A673 (cell line): ENCODE measurements around the gene RNF213. TPM values are rescaled to one million over a fixed set of nuclear protein-coding genes. Genes with fewer than 3 reads are reported as not detected.

ENCODE experiments used
- BruUV-seq: library from RNA; stranded (reverse); fragments of 400-500 nt; replicated peaks from 2 replicates; lab custom pipeline; 2021; lab: Mats Ljungman, UMichigan
- CTCF ChIA-PET: fragments of 300-600 bp; sonication (Branson Sonifier 250); formaldehyde crosslinking; loops from one replicate; lab custom pipeline; 2022; ENCODE audit warnings: antibody characterized with exemption; lab: Charles Lee
- POLR2A ChIA-PET: fragments of 300-600 bp; sonication (Branson Sonifier 250); formaldehyde crosslinking; loops from one replicate; lab custom pipeline; 2022; ENCODE audit warnings: antibody characterized with exemption; ENCODE audit not compliant: low non-redundant PET; lab: Charles Lee
- DNase-seq: peaks from one replicate; pipeline ENCODE4 v3.0.0-alpha.2; 2015; ENCODE audit warnings: low spot score
- H3K27ac ChIP-seq: fragments of 200-600 bp; sonication (generic); 2 replicates; pipeline ENCODE4 v1.5.1; 2016; ENCODE audit warnings: mixed run types, low read depth, mild to moderate bottlenecking, mixed read lengths, antibody characterized with exemption, low read length; ENCODE audit not compliant: poor library complexity, severe bottlenecking
- H3K27me3 ChIP-seq: fragments of 200-600 bp; sonication (generic); replicated peaks from 2 replicates; pipeline ENCODE4 v1.6.1; 2017; ENCODE audit warnings: mixed run types, low read depth, mild to moderate bottlenecking, mixed read lengths, antibody characterized with exemption, low read length; ENCODE audit not compliant: insufficient read depth, poor library complexity
- H3K36me3 ChIP-seq: fragments of 200-600 bp; sonication (generic); 2 replicates; pipeline ENCODE4 v1.6.1; 2016; ENCODE audit warnings: mixed run types, mild to moderate bottlenecking, mixed read lengths, antibody characterized with exemption, low read length; ENCODE audit not compliant: insufficient read depth, poor library complexity, severe bottlenecking
- H3K4me1 ChIP-seq: fragments of 200-600 bp; sonication (generic); 2 replicates; pipeline ENCODE4 v1.6.1; 2017; ENCODE audit warnings: mixed run types, mild to moderate bottlenecking, mixed read lengths, antibody characterized with exemption, low read length; ENCODE audit not compliant: insufficient read depth, poor library complexity, severe bottlenecking
- H3K4me3 ChIP-seq: fragments of 200-600 bp; sonication (generic); 2 replicates; pipeline ENCODE4 v1.5.1; 2016; ENCODE audit warnings: low read depth, mixed run types, mild to moderate bottlenecking, mixed read lengths, low read length; ENCODE audit not compliant: poor library complexity, severe bottlenecking
- H3K9me3 ChIP-seq: fragments of 200-600 bp; sonication (generic); 2 replicates; pipeline ENCODE4 v1.6.1; 2016; ENCODE audit warnings: mixed run types, low read depth, mild to moderate bottlenecking, mixed read lengths, antibody characterized with exemption, low read length; ENCODE audit not compliant: poor library complexity, severe bottlenecking
- EZH2 ChIP-seq: fragments of 200-600 bp; sonication (generic); IDR thresholded peaks from 2 replicates; pipeline ENCODE4 v1.6.1; 2017; ENCODE audit warnings: borderline replicate concordance, low read depth, mild to moderate bottlenecking, mixed read lengths, antibody characterized with exemption, low read length; ENCODE audit not compliant: poor library complexity, severe bottlenecking
- intact Hi-C: fragments of 100-400 bp; cut with micrococcal nuclease; formaldehyde crosslinking; loops from one replicate; pipeline ENCODE4 v1.10.0; 2022; ENCODE audit not compliant: unreplicated experiment
- total RNA-seq: library from RNA; stranded (reverse); gene quantifications from 2 replicates; pipeline ENCODE4 v1.2.3, GENCODE V29; 2021
- TF ChIP-seq, protein P1 (sequence below): fragments of 300-800, 200-600 bp; sonication (generic); conservative IDR thresholded peaks from 2 replicates; pipeline ENCODE4 v1.5.1; 2017; ENCODE audit warnings: low read depth, mild to moderate bottlenecking, antibody characterized with exemption, low read length, moderate library complexity, mixed read lengths

RNF213 gene
- total RNA-seq, 1 experiment from 2014 or later = 78.0 TPM

DNA sequence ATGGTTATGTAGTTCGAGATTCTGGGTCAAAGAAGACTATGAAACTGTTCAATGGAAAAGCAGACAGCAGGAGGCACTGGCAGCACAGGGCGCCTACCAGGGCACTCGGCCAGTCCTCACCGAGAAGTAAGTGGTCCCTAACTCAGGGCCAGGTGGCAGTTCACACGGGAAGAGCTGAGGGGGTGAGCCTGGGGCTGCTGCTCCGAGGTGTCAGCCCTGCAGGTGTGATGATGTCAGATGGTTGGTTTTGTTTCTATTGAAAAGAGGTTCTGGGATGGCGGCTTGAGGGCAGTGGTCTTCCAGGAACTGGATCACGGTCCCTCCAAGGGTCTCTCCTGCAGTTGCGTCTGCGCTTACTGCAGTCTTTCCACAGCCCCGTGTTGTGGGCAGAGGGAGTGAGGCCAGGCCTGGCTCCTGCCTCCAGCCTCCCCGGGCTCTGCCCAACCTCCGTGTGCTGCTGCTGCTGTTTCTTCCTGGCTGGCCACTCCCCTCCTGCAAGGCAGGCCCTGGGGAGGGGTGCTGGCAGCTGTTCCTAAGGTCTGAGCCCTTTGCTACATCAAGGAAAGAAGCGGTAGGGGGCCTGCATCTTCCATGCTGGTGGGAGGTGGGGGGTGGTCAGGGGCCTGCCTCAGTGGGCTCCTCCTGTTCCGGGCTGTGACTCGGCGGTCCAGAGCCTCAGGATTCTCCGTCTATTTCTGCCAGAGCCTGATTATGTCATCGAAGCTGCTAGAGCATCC lies 22.6 kb downstream of the RNF213 start:
- no peak for DNase-seq
- no peaks in the 10 kb centered on the region for H3K9me3 ChIP-seq
- peaks cover 4% of the 10 kb centered on the region for H3K36me3 ChIP-seq
- ChIA-PET POLR2A (no interaction called here), CTCF (no interaction called here)
- H3K27me3 ChIP-seq = no peaks in the 10 kb centered on the region
- TF ChIP-seq, protein P1, sequence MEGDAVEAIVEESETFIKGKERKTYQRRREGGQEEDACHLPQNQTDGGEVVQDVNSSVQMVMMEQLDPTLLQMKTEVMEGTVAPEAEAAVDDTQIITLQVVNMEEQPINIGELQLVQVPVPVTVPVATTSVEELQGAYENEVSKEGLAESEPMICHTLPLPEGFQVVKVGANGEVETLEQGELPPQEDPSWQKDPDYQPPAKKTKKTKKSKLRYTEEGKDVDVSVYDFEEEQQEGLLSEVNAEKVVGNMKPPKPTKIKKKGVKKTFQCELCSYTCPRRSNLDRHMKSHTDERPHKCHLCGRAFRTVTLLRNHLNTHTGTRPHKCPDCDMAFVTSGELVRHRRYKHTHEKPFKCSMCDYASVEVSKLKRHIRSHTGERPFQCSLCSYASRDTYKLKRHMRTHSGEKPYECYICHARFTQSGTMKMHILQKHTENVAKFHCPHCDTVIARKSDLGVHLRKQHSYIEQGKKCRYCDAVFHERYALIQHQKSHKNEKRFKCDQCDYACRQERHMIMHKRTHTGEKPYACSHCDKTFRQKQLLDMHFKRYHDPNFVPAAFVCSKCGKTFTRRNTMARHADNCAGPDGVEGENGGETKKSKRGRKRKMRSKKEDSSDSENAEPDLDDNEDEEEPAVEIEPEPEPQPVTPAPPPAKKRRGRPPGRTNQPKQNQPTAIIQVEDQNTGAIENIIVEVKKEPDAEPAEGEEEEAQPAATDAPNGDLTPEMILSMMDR = no peak
- TF ChIP-seq EZH2 = no peak
- H3K27ac ChIP-seq = no peak overlapping the region
- H3K4me1 ChIP-seq = no peaks in the 10 kb centered on the region
- no TSS peak for BruUV-seq
- H3K4me3 ChIP-seq = no peak overlapping the region
- intact Hi-C loops = no loop called here

DNA sequence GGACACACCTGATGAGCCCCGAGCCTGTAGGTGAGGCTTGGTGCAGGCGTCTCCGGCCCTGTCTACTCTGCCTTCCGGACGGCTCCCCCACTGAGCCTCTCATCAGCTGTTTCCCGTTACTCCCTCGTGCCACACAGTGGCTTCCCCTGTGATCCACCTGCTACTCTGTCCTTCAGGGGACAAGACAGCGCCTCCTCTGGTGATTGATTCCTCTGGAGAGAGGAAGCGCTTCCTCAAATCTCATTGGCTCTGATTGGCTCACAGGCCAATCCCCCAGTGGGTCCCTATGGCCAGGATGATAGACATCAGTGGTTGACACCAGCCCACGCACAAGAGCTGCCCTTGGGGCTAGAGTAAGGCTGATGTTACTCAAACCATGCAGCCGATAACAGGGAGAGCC lies 24.0 kb downstream of the RNF213 start:
- intact Hi-C loops = no loop called here
- peak; percentile 47 for DNase-seq
- H3K27me3 ChIP-seq = no peaks in the 10 kb centered on the region
- H3K4me3 ChIP-seq = no peak overlapping the region
- ChIA-PET CTCF (interaction anchor here (0.5 to 0.7 kb wide), 2 partner anchors 149 to 244 kb away, joined by 3 to 9 read pairs; no protein-coding TSS in a partner anchor), POLR2A (no interaction called here)
- H3K27ac ChIP-seq = no peak overlapping the region
- no peak for TF ChIP-seq EZH2
- TF ChIP-seq, protein P1 = peak; percentile 43
- H3K9me3 ChIP-seq = no peaks in the 10 kb centered on the region
- BruUV-seq = no TSS peak
- H3K36me3 ChIP-seq = peaks cover 12% of the 10 kb centered on the region
- no peaks in the 10 kb centered on the region for H3K4me1 ChIP-seq

DNA sequence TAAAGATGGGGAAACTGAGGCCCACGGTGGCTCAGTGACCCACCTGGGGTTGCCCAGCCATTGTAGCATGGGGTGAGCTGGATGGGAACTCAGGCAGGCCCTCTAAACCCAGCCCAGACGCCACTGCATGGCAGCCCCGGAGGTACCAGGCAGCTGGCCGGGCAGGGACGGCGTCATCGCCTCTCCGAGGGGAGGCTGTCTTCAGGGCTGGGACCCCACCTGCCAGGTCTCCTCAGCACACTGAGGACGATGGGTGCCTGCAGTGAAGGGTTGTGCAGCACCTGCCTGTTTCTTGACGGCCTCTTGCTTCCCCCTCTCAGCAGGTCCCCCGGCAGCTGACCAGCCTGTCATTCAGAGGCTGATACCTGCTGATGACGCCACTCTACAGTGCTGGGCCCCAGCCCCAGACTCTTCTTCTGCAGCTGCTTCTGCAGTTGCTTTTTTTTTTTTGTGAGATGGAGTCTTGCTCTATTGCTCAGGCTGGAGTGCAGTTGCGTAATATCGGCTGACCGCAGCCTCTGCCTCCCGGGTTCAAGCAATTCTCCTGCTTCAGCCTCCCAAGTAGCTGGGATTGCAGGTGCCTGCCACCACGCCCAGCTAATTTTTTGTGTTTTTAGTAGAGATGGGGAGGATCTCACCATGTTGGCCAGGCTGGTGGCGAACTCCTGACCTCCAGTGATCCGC lies 24.7 kb downstream of the RNF213 start:
- no peak overlapping the region for H3K27ac ChIP-seq
- no peak overlapping the region for H3K4me3 ChIP-seq
- DNase-seq = no peak
- BruUV-seq = no TSS peak
- no peaks in the 10 kb centered on the region for H3K9me3 ChIP-seq
- no peaks in the 10 kb centered on the region for H3K4me1 ChIP-seq
- intact Hi-C loops = no loop called here
- ChIA-PET CTCF (no interaction called here), POLR2A (interaction anchor here (0.6 kb wide), 1 partner anchor 34 kb away, joined by 3 read pairs; no protein-coding TSS in a partner anchor)
- no peaks in the 10 kb centered on the region for H3K27me3 ChIP-seq
- no peak for TF ChIP-seq EZH2
- TF ChIP-seq, protein P1 = no peak
- H3K36me3 ChIP-seq = peaks cover 14% of the 10 kb centered on the region
